DMS53 treated with DMSO at 0.1 percent for 48 hours (cell line): ENCODE measurements around the gene IQSEC1.

Experiments
- DNase-seq: peaks from one replicate; lab custom pipeline; 2025; ENCODE audit not compliant: unreplicated experiment; lab: John Stamatoyannopoulos, UW

Gene IQSEC1

DNA sequence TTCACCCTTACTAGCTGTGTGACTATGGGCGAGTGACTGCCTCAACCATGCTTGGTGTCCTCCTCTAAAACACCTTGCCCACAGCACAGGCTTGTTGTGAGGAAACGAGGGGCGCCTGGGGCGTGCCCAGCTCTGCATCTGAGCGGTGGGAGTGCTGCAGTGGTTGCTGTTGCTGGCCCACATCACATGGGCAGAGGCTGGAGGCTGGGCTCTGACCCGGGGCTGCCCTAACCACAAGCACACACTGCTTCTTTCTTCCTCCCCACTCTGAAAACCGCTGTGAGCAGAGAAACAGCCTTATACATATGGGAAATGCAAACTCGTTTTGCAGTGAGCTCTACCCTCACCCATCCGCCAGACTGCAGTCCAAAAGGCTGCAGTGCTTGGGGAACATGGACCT lies 157.1 kb downstream of the IQSEC1 start:
- no peak for DNase-seq

DNA sequence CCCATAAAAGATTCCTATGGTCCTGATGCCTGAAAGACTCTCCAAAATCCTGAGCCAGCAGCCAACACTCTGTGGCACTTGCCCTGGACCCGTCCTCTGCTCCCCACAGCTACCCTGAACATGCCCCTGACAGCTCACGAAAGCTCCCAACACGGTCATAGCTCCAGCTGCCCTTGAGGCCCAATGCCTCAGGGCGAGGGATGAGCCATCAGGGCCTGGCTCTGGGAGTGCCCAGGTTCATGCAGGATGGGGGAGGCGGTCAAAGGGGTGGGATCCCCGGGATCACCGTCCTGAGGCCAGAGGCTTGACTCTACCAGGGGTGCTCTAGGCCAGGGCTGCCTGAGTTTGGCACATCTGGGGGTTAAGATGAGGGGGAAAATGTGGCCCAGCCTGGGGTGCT lies 159.1 kb downstream of the IQSEC1 start:
- no peak for DNase-seq

DNA sequence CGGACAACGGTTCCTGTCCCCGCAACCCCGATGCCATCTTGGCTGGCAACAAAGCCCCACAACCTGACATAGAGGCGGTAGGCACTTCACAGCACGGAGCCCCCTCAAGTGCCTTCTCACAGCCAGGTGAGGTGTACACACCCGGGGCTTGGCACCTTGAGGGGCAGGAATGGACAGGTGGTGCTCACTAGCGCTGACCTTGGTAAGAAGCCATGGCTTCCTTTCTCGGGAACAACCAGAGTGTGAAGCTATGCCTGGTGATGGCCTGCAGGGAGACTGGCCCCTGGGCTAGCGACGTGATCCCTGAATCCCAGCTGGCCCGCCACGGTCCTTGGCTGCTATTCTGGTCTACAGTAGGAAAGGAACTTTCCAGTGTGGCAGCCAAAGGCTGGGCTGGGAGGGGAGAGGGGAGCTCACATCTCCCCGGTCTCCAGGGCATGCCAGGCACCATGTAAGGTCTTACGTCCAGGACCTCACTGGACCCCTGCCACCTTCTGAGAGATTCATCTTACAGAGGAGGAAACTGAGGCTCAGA lies 161.3 kb downstream of the IQSEC1 start:
- no peak for DNase-seq

DNA sequence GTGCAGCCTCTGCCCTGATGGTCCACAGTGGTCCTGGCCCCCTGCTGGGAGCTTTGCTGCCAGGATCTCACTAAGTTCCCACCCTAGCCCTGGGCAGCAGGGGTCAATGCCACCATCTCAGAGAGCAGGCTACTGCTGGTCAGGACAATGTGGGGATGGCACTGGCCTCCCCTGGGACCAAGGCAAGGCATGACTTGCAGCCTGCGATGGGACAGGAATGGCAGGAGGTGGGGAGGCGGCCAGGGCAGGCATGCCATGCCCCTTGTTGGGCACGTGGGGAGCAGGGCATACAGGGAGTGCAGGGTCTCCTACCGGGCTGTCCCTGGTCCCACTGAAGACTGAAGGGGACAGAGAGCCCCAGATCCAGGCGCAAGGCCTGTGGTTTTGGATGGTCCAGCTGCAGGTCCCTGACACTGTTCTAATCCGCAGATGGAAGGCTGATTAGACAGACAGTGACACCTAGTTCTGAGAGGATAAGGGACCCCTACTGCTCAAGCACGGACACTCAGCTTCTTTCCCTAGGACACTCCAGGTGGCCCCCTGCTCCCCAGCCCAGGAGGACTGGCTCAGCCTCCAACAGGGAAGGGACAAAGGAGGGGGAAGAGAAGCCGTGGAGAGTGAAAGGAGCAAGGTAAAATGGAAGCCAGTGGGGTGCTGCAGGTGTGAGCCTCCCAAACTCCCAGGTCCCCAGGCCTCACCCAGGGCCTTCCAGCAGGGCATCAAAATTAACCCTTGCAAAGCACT lies 162.7 kb downstream of the IQSEC1 start:
- DNase-seq = no peak

DNA sequence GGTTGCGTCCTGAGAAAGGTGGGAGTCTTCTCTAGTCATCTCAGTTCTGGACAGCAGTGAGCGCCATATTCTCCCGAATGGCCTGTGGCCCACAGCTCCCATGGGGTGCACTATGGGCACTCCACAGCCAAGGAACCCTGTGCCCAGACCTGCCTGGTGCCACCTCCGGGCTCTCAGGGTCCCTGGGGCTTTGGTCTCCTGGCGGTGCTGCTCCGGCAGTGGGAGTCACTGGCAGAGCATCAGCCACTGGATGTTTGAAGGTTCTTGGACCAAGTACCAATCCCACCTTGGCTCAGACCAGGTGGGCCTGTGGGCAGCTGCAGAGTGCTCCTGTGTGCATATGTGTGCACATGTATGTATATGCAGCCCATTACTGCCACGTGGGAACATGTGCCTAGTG lies 163.5 kb downstream of the IQSEC1 start:
- no peak for DNase-seq

DNA sequence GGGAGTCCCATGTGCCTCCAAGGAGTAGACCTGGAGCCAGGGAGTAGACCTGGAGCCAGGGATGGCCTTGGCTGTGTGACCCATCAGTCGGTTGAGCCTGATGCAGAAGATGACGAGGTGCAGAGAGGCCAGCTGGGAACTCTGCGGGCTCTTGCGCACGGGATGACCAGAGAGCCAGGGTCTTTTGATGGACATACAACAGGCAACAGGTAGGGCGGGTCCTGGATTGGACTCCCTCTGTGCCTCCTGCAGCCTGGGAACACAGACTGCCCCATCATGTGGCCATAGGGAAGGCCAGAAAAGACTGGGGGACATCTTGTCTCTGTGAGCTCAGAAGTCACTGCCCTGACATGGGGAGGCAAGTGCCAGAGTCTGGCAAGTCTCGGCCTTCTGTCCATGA lies 164.4 kb downstream of the IQSEC1 start:
- DNase-seq = no peak

DNA sequence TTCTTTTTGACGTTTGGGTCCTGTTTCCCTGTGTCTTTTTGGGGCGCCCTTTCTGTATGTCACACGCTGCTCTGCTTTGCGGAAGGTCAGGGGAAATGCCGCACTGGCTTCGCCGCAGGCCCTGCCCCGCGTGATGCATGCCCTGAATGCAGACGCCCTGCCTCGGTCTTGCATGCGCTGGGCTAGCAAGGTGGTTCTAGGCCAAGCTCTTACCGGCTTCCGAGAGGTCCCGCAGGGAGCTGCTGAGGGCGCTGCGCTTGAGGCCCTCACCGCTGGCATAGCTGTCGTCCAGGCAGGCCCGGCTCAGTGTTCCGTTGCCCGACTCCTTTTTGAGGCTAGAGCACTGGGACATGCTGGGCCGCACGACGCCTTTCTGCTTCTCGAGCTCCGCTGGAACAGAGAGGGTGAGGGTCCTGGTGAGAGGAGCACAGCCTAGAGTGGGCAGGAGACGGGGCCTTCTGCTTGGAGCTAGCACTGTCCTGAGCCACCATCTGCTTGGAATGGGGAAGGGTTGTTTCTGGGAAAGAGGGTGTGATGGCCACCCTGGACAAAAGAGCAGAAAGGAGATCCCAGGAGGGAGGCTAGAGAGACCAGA lies 165.0 kb downstream of the IQSEC1 start:
- DNase-seq = no peak

DNA sequence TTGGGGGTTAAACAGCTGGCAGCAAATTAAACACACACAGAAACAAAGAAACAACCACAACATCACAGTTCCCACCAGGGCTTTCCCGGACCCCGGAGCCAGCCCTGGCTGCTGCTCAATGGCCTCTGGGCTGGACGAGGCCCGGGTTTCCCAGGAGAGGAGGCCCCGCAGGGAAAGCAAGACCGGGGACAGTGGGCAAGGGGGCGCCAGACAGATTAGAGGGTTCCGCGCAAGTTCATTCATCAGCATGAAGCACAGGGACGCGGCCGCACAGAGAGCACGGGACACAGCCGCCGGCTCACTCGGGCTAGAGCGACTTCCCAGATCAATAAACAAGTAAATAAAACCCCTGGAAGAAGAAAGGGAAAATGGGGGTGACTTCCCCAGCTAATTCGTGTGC lies 165.5 kb downstream of the IQSEC1 start:
- no peak for DNase-seq

DNA sequence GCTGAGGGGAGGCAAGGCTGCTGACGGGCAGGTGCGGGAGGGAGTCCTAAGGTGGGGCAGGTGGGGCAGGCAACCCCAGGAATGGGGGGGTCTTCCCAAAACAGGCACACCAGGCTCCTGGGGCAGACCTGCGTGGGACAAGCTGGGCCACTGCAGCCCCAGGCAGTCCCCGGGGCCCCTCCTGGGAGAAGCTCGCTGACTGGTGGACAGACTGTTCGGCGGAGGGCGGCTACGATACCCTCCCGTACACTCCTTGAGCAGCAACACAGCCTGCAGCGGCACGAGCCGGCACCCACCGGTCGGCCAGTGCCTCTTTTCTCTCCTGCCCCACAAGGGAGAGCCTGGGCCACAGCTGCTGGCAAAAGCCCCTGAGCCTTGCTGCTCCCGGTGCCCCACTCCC lies 165.9 kb downstream of the IQSEC1 start:
- DNase-seq = no peak

DNA sequence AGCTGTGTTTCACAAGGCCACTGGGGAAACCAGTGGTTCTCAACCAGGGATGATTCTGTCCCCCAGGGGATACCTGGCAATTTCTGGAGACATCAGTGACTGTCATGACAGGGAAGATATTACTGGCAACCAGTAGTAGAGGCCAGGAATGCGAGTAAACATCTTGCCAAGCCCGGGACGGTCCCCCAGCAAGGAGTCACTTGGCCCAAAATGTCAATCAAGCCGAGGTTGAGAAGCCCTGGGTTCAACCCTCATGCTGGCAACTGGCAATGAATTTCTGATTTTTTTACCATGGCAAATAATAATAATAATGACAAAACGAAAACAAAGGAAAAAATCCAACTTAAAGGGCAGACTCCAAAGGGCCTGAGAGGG lies 166.3 kb downstream of the IQSEC1 start:
- DNase-seq = no peak

DNA sequence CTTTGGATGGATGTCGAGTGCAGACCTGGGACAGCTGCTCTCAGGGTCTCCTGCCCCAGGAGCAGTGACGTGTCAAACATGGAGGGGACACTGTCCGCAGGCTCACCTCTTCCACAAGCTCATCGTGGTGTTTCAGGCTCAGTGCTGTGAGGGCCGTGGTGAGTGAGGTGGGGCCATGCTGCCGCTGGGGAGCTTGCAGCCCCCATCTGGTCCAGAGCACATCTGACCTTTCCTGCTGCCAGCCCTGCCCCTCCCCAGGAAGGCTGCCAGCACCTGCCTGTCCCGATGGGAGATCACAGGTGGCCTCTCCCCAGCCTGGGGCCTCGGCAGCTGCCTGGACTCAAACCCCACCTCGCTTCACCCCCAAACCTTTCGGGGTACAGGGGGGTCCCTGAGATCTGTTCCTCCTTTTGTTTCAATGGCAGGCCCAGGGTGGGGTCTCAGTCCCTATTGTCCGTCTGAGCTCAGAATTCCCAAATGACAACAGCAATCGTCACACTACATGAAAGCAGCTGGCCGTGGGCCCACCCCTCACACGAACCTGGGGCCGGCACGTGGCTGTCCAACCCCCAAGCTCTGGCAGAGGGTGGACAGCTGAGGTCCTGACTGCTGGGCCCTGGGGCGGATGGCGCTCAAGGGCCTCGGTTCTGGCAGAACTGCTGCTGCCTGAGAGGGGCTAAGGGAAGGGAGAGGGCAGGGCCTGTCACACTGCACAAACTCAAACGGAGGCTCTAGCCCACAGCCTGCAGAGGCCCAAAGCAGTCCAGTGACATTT lies 166.9 kb downstream of the IQSEC1 start:
- DNase-seq = no peak

DNA sequence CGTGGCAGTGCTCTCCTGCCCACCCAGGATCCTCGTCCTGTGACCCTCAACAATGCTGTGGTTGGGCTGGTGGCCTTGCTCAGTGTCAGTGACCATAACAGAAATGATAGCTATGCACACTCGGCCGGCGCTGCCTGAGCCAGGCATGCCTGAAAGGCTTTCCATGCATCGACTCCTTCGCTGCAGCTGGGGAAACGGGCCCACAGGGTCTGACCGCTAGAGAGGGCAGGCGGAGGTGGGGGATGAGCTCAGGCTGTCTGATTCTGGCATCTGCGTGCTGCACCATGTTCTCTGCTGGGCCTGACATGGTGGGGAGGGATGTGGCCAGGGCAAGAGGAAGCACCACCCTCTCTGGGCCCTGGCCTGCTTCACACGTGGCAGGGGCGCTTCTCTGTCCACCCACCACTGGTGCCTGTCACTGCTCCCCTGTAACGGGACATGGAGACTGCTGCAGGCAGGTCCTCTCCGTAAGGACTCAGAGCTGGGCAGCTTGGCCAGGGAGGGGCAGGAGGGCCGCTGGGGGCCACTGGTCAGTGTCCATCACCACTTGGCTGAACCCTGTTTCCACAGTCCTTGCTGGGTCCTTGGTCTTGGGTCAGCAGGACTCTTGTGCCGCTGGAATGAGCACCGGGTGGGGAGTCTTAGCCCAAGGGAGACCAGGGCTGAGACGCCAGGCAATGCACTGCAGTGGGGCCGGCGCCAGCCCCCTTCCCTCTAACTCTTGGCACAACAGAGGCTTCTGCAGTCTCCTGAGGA lies 167.7 kb downstream of the IQSEC1 start:
- DNase-seq = no peak

DNA sequence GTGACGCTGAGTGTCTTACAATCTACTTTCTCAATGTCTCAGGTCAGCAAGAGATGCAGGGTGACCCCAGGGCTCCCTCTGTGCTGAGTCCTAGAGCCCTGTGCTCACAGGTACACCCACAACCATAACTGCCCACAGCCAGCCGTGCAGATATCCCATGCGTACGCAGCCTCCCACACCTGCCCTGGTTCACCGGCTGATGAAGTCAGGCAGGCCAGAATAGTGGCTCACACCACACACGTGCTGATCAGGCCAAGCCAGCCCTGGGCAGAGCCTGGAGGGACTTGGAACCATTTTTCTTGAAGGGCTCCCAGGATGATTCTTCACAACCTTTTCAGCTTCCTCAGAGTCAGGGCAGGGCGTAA lies 168.3 kb downstream of the IQSEC1 start:
- DNase-seq = no peak

DNA sequence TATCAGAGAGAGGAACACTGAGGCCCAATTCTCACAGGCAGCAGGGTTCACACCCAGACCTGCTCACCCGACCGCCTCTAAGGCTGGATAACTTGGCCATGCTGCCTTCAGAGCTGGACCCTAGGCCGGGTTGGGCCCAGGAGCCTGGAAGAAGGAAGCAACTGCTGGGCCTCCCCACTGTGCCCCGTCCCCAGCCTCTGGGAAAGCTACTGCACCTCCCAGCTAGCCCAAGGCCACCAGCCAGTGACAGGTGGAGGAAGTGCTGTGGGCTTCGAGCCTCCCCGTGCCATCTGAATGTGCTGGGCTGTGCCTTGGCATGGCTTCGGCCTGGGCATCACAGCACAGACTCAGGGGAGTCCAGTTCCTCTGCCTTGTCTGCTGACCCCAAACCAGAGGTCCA lies 169.3 kb downstream of the IQSEC1 start:
- no peak for DNase-seq

DNA sequence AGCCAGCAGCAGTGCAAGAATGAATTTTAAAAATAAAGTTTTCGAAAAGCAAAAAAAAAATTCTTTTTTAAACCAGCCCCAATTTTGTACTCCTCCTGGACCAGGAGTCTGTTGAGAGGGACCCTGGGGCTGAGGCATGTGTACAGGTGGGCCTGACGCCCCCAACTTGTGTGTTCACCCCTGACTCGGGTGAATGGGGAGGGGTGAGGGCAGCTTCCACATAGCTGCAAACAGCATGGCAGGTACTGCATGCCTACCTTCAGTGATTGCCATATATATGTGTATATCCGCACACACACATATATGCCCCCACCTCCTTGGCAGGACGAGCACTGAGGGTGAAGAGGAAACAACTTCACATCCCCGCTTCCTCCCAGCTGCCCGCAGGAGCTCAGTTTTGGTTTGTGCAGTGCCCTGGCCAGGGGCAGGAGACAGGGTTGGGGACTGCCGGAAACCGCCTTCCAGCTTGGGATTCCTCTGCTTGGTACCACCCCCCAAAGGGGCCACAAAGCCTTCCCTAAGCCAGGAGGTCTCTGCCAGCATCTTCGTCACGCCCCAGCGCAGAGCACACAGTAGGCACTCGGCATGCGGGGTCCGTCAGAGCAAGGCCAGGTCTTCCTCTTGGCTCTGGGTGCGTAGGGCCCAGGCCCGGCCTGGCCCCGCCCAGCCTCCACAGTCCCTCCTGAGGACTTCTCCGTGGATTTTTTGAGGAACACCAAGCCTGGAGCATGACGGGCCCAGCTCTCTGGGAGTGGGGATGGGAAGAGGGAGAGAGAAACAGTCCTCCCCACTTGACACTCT lies 170.0 kb downstream of the IQSEC1 start:
- no peak for DNase-seq

DNA sequence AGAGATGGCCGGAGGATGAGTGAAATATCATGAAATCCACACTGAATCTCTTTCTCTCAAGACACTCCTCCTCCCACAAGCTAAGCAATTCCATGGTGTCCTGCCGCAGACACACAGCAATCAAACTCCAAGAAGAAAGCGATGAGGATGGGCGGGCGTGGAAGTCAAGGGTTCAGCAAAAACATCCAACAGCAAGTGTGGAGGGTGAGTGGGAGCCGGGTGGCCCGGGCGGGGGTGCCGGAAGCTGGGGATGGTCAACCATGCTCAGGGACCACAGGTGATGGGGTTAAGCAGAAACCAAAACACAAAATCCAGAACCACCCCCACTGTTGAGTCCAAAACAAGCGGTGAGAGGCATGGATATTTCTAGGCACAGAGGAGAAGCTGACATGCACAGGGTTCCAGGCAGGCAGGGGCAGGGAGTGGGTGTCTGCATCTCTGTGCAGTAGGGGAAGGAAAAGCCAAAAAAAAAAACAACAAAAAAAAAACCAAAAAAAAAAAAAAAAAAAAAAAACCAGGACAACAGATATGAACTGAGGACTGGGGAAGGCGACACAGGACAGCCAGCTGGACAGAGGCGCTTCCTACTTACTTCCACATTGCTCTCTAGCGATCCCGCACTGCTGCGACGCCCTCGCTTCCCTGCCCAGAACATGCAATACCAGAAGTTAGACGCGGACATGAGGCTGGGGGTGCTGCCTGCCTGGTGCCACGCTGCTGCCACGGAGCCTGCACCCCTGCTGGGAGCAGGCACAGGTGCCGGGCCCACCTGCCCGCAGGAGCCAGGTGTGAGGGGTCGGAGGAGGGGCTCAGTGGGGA lies 170.8 kb downstream of the IQSEC1 start:
- no peak for DNase-seq

DNA sequence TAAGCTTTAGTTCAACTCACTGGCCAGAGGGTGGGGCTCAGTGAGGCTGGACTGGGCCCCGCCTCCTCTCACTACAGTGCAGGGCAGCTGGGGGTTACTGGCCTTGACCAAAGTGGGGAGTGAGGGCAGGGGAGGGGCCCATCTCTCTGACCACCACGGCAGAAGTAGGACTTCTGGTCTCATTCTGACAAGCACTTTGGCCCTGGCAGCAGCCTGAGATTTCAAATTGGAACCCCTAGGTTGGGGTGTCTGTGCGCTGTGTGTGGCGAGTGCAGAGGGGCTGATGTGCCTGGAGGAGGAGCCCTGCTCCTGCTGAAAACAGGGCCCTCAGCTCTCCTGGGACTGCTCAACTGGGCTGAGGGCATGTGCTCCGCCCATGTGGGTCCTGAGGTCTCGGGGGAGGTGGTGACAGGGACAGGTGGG lies 171.6 kb downstream of the IQSEC1 start:
- DNase-seq = no peak

DNA sequence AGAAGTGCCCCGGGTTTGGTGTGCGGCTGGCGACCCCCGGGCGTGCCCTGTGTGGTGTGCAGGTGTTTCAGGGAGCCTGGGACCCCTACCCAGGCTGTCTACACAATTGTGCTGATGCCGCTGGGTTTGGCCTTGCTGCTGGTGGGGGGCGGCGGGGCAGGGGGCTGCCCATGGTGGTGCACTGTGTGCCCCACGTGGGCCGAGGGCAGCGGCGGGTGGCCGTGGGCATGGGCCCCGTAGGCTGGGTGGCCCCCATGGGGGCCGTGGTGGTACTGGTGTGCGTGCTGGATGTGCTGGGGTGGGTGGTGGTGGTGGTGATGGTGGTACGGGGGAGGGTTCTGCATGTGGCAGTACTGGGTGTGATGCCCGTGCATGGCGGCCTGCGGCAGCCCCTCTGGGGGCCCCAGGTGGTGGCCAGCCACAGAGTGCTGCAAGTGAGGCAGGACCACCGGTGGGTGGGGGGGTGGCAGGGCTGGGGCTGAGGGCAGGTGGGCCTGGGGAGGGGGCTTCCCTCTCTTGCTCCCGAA lies 172.3 kb downstream of the IQSEC1 start:
- no peak for DNase-seq

DNA sequence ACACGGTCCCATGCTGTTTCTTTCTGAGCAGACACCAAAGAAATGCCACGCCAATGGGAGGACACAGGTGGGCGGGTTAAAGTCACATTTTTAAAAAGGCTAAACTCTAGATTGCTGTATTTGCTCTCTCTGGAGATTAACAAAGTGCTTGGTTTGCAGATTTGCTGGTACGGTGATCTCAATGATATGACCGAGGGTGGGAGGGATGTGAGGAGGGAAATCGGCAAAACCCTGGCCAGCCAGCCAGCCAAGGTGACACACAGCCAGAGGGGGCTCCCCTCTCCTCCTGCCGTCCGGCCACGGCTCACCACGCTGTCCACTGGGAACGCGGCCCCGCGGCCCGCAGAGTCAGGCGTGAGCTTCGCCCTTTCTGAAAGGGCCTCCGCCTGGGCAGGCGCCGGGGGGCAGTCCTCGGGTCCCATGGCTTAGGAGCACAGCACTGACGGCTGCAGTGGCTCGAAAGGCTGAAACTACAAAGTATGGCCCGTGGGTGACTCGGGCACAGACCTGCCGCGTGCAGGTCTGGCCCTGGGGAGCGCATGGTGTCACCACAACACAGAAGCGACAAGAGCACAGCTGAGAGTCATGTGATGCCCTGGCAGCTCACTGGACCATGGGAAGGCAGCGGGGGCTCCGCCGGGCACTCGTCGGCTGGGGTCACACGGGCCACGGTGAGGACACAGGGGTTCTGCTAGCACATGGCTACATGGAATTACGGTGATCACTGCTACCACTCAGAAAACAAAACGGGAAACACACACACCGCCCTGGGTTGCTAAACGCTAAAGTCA lies 174.1 kb downstream of the IQSEC1 start:
- DNase-seq = no peak
